ENCODE measurements around the gene KATNBL1. TPM values are rescaled to one million over a fixed set of nuclear protein-coding genes. Genes with fewer than 3 reads are reported as not detected.

KATNBL1 gene
- total RNA-seq, 2 donors from 2014 or later = 45.8 to 50.3 TPM

- Histone ChIP-seq H3K36me3 (replicated peaks in 1 of 2; ENCODE audit: insufficient read depth in 1 of 2, low read depth in 2 of 2) (peaks cover 0 to 1% of the 10 kb centered on the region in 2 donors), H3K4me1 (no peaks in the 10 kb centered on the region), H3K4me3 (no peak overlapping the region), H3K27me3 (no peaks in the 10 kb centered on the region), H3K9me3 (no peaks in the 10 kb centered on the region), H3K27ac (no peak overlapping the region)
- DNase-seq (no peak), ATAC-seq (no peak)
- 100% methylated on average over 1 of the region's 1 CpG for WGBS, 2 donors
- intact Hi-C loops (cut with DNase I) = no loop called here
- no peak for TF ChIP-seq CTCF (IDR thresholded peaks at IDR 0.05)
- TF ChIP-seq POLR2A (IDR thresholded peaks at IDR 0.05) = no peak
Measured at GRCh38 chr15:34248190-34248589, 38.3 kb upstream of the KATNBL1 start.

- ATAC-seq = no peak
- Histone ChIP-seq H3K36me3 (replicated peaks in 1 of 2; ENCODE audit: insufficient read depth in 1 of 2, low read depth in 2 of 2) (peaks cover 0 to under 1% of the 10 kb centered on the region in 2 donors), H3K27me3 (no peaks in the 10 kb centered on the region), H3K4me3 (no peak overlapping the region), H3K9me3 (no peaks in the 10 kb centered on the region), H3K27ac (no peak overlapping the region), H3K4me1 (no peaks in the 10 kb centered on the region)
- DNase-seq = no peak
- intact Hi-C loops (cut with DNase I) = no loop called here
- no peak for TF ChIP-seq CTCF (IDR thresholded peaks at IDR 0.05)
- TF ChIP-seq POLR2A (IDR thresholded peaks at IDR 0.05) = no peak
- WGBS, 2 donors = 74 to 77% methylated on average over 9 of the region's 9 CpGs
Measured at GRCh38 chr15:34246276-34246976, 36.5 kb upstream of the KATNBL1 start.

- 78% methylated on average over 3 of the region's 3 CpGs for WGBS, 2 donors
- no peak overlapping the region for H3K4me3 ChIP-seq
- no peak overlapping the region for H3K27ac ChIP-seq
- no peaks in the 10 kb centered on the region for H3K4me1 ChIP-seq
- H3K27me3 ChIP-seq = no peaks in the 10 kb centered on the region
- TF ChIP-seq CTCF (IDR thresholded peaks at IDR 0.05) = no peak
- TF ChIP-seq POLR2A (IDR thresholded peaks at IDR 0.05) = no peak
- intact Hi-C loops (cut with DNase I) = no loop called here
- H3K9me3 ChIP-seq = no peaks in the 10 kb centered on the region
- DNase-seq = no peak
- no peak for ATAC-seq
- H3K36me3 ChIP-seq (replicated peaks in 1 of 2; ENCODE audit: insufficient read depth in 1 of 2, low read depth in 2 of 2) = no peaks in the 10 kb centered on the region
Measured at GRCh38 chr15:34243226-34243625, 33.3 kb upstream of the KATNBL1 start.

DNA sequence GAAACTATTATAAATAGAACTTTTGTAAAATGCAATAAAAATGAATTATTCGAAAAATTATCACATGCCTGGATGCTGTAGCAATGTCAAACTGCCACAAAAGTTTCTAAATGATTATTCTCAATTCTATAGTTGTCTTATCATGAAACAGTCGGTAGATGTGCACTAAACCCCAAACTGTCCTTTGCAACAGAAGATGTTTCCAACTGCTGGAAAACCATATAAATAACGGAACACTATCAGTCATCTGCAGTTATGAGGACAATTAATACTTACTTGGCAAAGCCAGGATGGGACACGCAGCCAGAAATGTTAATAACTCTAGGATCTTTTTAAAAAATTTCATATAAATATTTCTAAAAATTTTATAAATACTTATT is 32.4 kb upstream of the KATNBL1 start:
- no peaks in the 10 kb centered on the region for H3K4me1 ChIP-seq
- no peaks in the 10 kb centered on the region for H3K9me3 ChIP-seq
- peaks cover 0 to 4% of the 10 kb centered on the region in 2 donors for H3K36me3 ChIP-seq (replicated peaks in 1 of 2; ENCODE audit: insufficient read depth in 1 of 2, low read depth in 2 of 2)
- no peak for ATAC-seq
- no peak overlapping the region for H3K4me3 ChIP-seq
- H3K27me3 ChIP-seq = no peaks in the 10 kb centered on the region
- no peak for DNase-seq
- intact Hi-C loops (cut with DNase I) = no loop called here
- 78 to 84% methylated on average over 4 of the region's 4 CpGs for WGBS, 2 donors
- no peak for TF ChIP-seq POLR2A (IDR thresholded peaks at IDR 0.05)
- no peak for TF ChIP-seq CTCF (IDR thresholded peaks at IDR 0.05)
- H3K27ac ChIP-seq = no peak overlapping the region
